Tibial nerve (tissue), 4 donors: ENCODE results near the gene PMM2. TPM values are rescaled to one million over a fixed set of nuclear protein-coding genes. Genes with fewer than 3 reads are reported as not detected.
A peak's percentile ranks its signal among the peaks of the same experiment; 100 is the strongest.

Experiments used
- DNase-seq, 2 donors: peaks; one replicate each; pipeline ENCODE4 v3.0.0-alpha.2; 2019; ENCODE audit warnings: low spot score in 2 of 2
- H3K27ac ChIP-seq, 4 donors: fragments of 200-600 bp; sonication (generic) in 3 of 4; one replicate each; pipeline ENCODE4 v1.5.1; 2017 to 2019; ENCODE audit warnings: mild to moderate bottlenecking in 1 of 4
- H3K27me3 ChIP-seq, 2 donors: fragments of 200-600 bp; sonication (generic) in 1 of 2; one replicate each; pipeline versions ENCODE4 v1.5.1 to v1.6.0; 2017 to 2019
- H3K36me3 ChIP-seq, 3 donors: fragments of 200-600 bp; sonication (generic); one replicate each; pipeline ENCODE4 v1.5.1; 2018 to 2019
- H3K4me1 ChIP-seq, 4 donors: fragments of 200-600 bp; sonication (generic) in 3 of 4; one replicate each; pipeline ENCODE4 v1.5.1; 2017 to 2019
- H3K4me3 ChIP-seq, 4 donors: fragments of 200-600 bp; sonication (generic) in 3 of 4; one replicate each; pipeline ENCODE4 v1.5.1; 2017 to 2019; ENCODE audit warnings: mild to moderate bottlenecking in 1 of 4, moderate library complexity in 1 of 4
- H3K9me3 ChIP-seq, 4 donors: fragments of 200-600 bp; sonication (generic) in 3 of 4; one replicate each; pipeline ENCODE4 v1.5.1; 2017 to 2019
- EP300 ChIP-seq, 2 donors: sonication (generic); formaldehyde crosslinking; IDR thresholded peaks; one replicate each; pipeline ENCODE4 v1.6.1; 2017; ENCODE audit warnings: antibody characterized with exemption in 2 of 2, mild to moderate bottlenecking in 1 of 2
- POLR2A ChIP-seq, 2 donors: fragments of 450-650 bp; IDR thresholded peaks; one replicate each; pipeline ENCODE4 v1.6.1; 2017; ENCODE audit warnings: antibody characterized with exemption in 2 of 2, mild to moderate bottlenecking in 2 of 2, moderate library complexity in 2 of 2
- WGBS, 2 donors: methylation state at CpG; one replicate each; pipeline ENCODE4 v1.1.5; 2018; 5-methylcytosine and 5-hydroxymethylcytosine counted together
- total RNA-seq, 4 donors: library from RNA; depleted of rRNA; stranded (reverse); fragments of >200 nt; gene quantifications; one replicate each; pipeline ENCODE4 v1.1.0, GENCODE V29; 2016
- TF ChIP-seq, protein P1 (sequence below), 5 experiments: fragments of 200-600 bp in 3 of 5; fragments of 450-650 bp in 2 of 5; sonication (generic) in 3 of 5; IDR thresholded peaks; one replicate each; pipeline ENCODE4 v1.5.1; 2016 to 2019; ENCODE audit warnings: antibody characterized with exemption in 5 of 5, mild to moderate bottlenecking in 3 of 5, moderate library complexity in 2 of 5

Gene PMM2
- total RNA-seq, 4 donors from 2014 or later: 37.6 to 73.8 (median 52.7) TPM

- Histone ChIP-seq H3K36me3 (no peaks in the 10 kb centered on the region), H3K27me3 (peaks cover 0 to 10% of the 10 kb centered on the region in 2 donors), H3K27ac (peak overlapping the region in 1 of 4 donors; percentile 61), H3K4me3 (no peak overlapping the region), H3K9me3 (no peaks in the 10 kb centered on the region), H3K4me1 (peaks cover 0 to 13% (median 3%) of the 10 kb centered on the region in 4 donors)
- WGBS, 2 donors: 71% methylated on average over 8 of the region's 8 CpGs
- no peak for DNase-seq
- TF ChIP-seq, protein P1, sequence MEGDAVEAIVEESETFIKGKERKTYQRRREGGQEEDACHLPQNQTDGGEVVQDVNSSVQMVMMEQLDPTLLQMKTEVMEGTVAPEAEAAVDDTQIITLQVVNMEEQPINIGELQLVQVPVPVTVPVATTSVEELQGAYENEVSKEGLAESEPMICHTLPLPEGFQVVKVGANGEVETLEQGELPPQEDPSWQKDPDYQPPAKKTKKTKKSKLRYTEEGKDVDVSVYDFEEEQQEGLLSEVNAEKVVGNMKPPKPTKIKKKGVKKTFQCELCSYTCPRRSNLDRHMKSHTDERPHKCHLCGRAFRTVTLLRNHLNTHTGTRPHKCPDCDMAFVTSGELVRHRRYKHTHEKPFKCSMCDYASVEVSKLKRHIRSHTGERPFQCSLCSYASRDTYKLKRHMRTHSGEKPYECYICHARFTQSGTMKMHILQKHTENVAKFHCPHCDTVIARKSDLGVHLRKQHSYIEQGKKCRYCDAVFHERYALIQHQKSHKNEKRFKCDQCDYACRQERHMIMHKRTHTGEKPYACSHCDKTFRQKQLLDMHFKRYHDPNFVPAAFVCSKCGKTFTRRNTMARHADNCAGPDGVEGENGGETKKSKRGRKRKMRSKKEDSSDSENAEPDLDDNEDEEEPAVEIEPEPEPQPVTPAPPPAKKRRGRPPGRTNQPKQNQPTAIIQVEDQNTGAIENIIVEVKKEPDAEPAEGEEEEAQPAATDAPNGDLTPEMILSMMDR (IDR thresholded peaks at IDR 0.05): no peak
- no peak for TF ChIP-seq EP300 (IDR thresholded peaks at IDR 0.05)
- no peak for TF ChIP-seq POLR2A (IDR thresholded peaks at IDR 0.05)
Measured at GRCh38 chr16:8877894-8878522, 80.4 kb downstream of the PMM2 start.

DNA sequence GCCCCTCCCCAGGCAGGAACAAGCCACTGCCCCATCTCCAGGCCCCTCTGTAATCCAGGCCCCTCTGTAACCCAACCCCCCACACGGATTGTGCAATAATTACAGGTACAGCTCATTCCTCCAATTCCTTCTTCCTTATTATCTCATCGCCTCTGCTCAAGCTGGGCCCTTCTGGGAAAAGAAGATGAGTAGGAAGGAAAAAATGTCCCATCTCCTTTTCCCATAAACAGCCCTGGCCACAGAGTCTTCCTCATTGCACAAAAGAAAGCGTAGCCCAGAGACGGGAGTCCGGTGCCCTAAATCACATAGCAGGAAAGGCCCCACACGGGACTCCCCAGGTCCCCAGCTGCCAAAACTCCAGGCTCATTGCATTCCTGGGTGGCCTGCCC is 80.9 kb downstream of the PMM2 start:
- peaks cover 0 to 15% of the 10 kb centered on the region in 2 donors for H3K27me3 ChIP-seq
- peak in 1 of 2 donors; percentile 56 for TF ChIP-seq EP300 (IDR thresholded peaks at IDR 0.05)
- TF ChIP-seq, protein P1 (IDR thresholded peaks at IDR 0.05): no peak
- TF ChIP-seq POLR2A (IDR thresholded peaks at IDR 0.05): no peak
- peaks cover 0 to 13% (median 3%) of the 10 kb centered on the region in 4 donors for H3K4me1 ChIP-seq
- H3K36me3 ChIP-seq: no peaks in the 10 kb centered on the region
- no peak overlapping the region for H3K4me3 ChIP-seq
- H3K9me3 ChIP-seq: no peaks in the 10 kb centered on the region
- 55 to 60% methylated on average over 6 of the region's 6 CpGs for WGBS, 2 donors
- H3K27ac ChIP-seq: peak overlapping the region in 3 of 4 donors; percentile 23 to 61 (median 36)
- DNase-seq: peak in 1 of 2 donors; percentile 40

DNA sequence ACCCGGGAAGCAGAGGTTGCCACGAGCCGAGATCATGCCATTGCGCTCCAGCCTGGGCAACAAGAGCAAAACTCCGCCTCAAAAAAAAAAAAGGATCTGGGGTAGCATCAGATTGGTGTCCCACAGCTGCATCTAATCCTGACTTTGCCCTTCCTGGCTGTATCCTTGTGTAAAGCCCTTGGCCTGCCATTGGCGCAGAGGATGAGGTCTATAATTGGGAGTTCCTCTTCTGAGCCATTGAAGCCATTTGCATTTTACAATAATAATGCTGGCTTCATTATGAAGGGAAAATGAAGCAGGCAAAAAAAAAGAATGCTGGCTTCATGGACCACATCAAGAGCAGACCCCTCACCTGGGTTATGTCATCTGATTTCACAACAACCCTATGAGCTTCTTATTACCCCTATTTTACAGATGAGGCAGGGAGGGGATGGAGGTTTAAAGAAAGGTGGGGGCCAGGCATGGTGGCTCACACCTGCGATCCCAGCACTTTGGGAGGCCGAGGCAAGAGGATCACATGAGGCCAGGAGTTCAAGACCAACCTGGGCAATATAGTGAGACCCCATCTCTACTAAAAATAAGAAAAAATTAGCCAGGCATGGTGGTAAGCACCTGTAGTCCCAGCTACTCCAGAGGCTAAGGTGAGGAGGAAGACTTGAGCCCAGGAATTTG is 83.3 kb downstream of the PMM2 start:
- Histone ChIP-seq H3K4me1 (peaks cover 0 to 27% (median 8%) of the 10 kb centered on the region in 4 donors), H3K36me3 (no peaks in the 10 kb centered on the region), H3K9me3 (no peaks in the 10 kb centered on the region), H3K27me3 (peaks cover 0 to 35% of the 10 kb centered on the region in 2 donors), H3K27ac (no peak overlapping the region), H3K4me3 (no peak overlapping the region)
- TF ChIP-seq POLR2A (IDR thresholded peaks at IDR 0.05) (no peak), EP300 (IDR thresholded peaks at IDR 0.05) (no peak)
- TF ChIP-seq, protein P1 (IDR thresholded peaks at IDR 0.05): no peak
- 92 to 93% methylated on average over 8 of the region's 8 CpGs for WGBS, 2 donors
- no peak for DNase-seq

- DNase-seq: no peak
- H3K4me1 ChIP-seq: peaks cover 0 to 33% (median 14%) of the 10 kb centered on the region in 4 donors
- H3K9me3 ChIP-seq: no peaks in the 10 kb centered on the region
- no peak within 1 kb of the TSS for H3K4me3 ChIP-seq
- TF ChIP-seq EP300 (IDR thresholded peaks at IDR 0.05): no peak
- TF ChIP-seq POLR2A (IDR thresholded peaks at IDR 0.05): no peak
- TF ChIP-seq, protein P1 (IDR thresholded peaks at IDR 0.05): no peak
- H3K27me3 ChIP-seq: peaks cover 0 to 35% of the 10 kb centered on the region in 2 donors
- 67 to 77% methylated on average over 9 of the region's 10 CpGs for WGBS, 2 donors
- H3K27ac ChIP-seq: no peak within 1 kb of the TSS
- no peaks in the 10 kb centered on the region for H3K36me3 ChIP-seq
Measured at GRCh38 chr16:8882041-8882617, 84.5 kb downstream of the PMM2 start, which contains the start of gene LITAFD. Gene LITAFD (plus strand): TSS chr16:8882351. CDS start chr16:8884356, 2,005 bp downstream.
